Activated naive CD8-positive, alpha-beta T cell treated with anti-CD3 and anti-CD28 coated beads for 36 hours (primary cell): Measurements from ENCODE around the gene EXOC4. TPM values are rescaled to one million over a fixed set of nuclear protein-coding genes. Genes with fewer than 3 reads are reported as not detected.

ENCODE experiments used
- DNase-seq: peaks from one replicate; pipeline ENCODE4 v3.0.0; 2021
- H3K27ac Mint-ChIP-seq: one replicate; pipeline ENCODE4 v1.8.0; 2022; ENCODE audit warnings: mild to moderate bottlenecking, moderate library complexity, mixed read lengths
- H3K27me3 Mint-ChIP-seq: one replicate; pipeline ENCODE4 v1.8.0; 2022; ENCODE audit warnings: mild to moderate bottlenecking, mixed read lengths
- H3K36me3 Mint-ChIP-seq: one replicate; pipeline ENCODE4 v1.8.0; 2021; ENCODE audit warnings: mild to moderate bottlenecking, mixed read lengths
- H3K4me1 Mint-ChIP-seq: one replicate; pipeline ENCODE4 v1.8.0; 2021; ENCODE audit warnings: mixed read lengths
- H3K4me3 Mint-ChIP-seq: one replicate; pipeline ENCODE4 v1.8.0; 2022; ENCODE audit warnings: mild to moderate bottlenecking, moderate library complexity, mixed read lengths
- H3K9me3 Mint-ChIP-seq: one replicate; pipeline ENCODE4 v1.8.0; 2022; ENCODE audit warnings: mixed read lengths
- total RNA-seq, 2 experiments: library from RNA; stranded (reverse); gene quantifications; one replicate each; pipeline ENCODE4 v1.2.3, GENCODE V29; 2021

EXOC4 gene
- total RNA-seq, 2 experiments from 2014 or later = 41.7 to 45.7 TPM

GRCh38 chr7:133712544-133712943, 459.7 kb downstream of the EXOC4 start:
- no peak overlapping the region for H3K27ac Mint-ChIP-seq
- DNase-seq = no peak
- no peaks in the 10 kb centered on the region for H3K4me1 Mint-ChIP-seq
- peaks cover 1% of the 10 kb centered on the region for H3K9me3 Mint-ChIP-seq
- peaks cover 12% of the 10 kb centered on the region for H3K36me3 Mint-ChIP-seq
- H3K4me3 Mint-ChIP-seq = no peak overlapping the region
- no peaks in the 10 kb centered on the region for H3K27me3 Mint-ChIP-seq

GRCh38 chr7:133714654-133715053, 461.8 kb downstream of the EXOC4 start:
- Mint-ChIP-seq H3K4me3 (no peak overlapping the region), H3K27ac (no peak overlapping the region), H3K36me3 (peaks cover 10% of the 10 kb centered on the region)

GRCh38 chr7:133718131-133718530, 465.3 kb downstream of the EXOC4 start:
- no peak overlapping the region for H3K4me3 Mint-ChIP-seq
- H3K4me1 Mint-ChIP-seq = no peaks in the 10 kb centered on the region
- peaks cover 4% of the 10 kb centered on the region for H3K36me3 Mint-ChIP-seq
- no peaks in the 10 kb centered on the region for H3K9me3 Mint-ChIP-seq
- no peak for DNase-seq
- H3K27ac Mint-ChIP-seq = no peak overlapping the region
- no peaks in the 10 kb centered on the region for H3K27me3 Mint-ChIP-seq

More at GRCh38 chr7:133714654-133715053, 461.8 kb downstream of the EXOC4 start:
- Mint-ChIP-seq H3K27me3 (no peaks in the 10 kb centered on the region), H3K9me3 (peaks cover 1% of the 10 kb centered on the region), H3K4me1 (no peaks in the 10 kb centered on the region)
- DNase-seq = no peak

GRCh38 chr7:133723044-133723443, 470.2 kb downstream of the EXOC4 start:
- Mint-ChIP-seq H3K4me1 (no peaks in the 10 kb centered on the region), H3K27ac (no peak overlapping the region), H3K9me3 (no peaks in the 10 kb centered on the region), H3K36me3 (peaks cover 9% of the 10 kb centered on the region), H3K27me3 (no peaks in the 10 kb centered on the region), H3K4me3 (no peak overlapping the region)
- DNase-seq = no peak

- H3K4me1 Mint-ChIP-seq = no peaks in the 10 kb centered on the region
These were observed 471.3 kb downstream of the EXOC4 start for GRCh38 chr7:133724148-133724547.

GRCh38 chr7:133724694-133725093, 471.8 kb downstream of the EXOC4 start:
- H3K9me3 Mint-ChIP-seq = no peaks in the 10 kb centered on the region
- H3K4me1 Mint-ChIP-seq = no peaks in the 10 kb centered on the region
- H3K27me3 Mint-ChIP-seq = no peaks in the 10 kb centered on the region
- peaks cover 7% of the 10 kb centered on the region for H3K36me3 Mint-ChIP-seq
- H3K27ac Mint-ChIP-seq = no peak overlapping the region
- DNase-seq = no peak
- no peak overlapping the region for H3K4me3 Mint-ChIP-seq

More at GRCh38 chr7:133724148-133724547, 471.3 kb downstream of the EXOC4 start:
- Mint-ChIP-seq H3K27ac (no peak overlapping the region), H3K36me3 (peaks cover 7% of the 10 kb centered on the region), H3K4me3 (no peak overlapping the region), H3K9me3 (no peaks in the 10 kb centered on the region), H3K27me3 (no peaks in the 10 kb centered on the region)
- no peak for DNase-seq

- Mint-ChIP-seq H3K4me3 (no peak overlapping the region), H3K9me3 (no peaks in the 10 kb centered on the region), H3K4me1 (no peaks in the 10 kb centered on the region), H3K27ac (no peak overlapping the region), H3K36me3 (peaks cover 9% of the 10 kb centered on the region), H3K27me3 (no peaks in the 10 kb centered on the region)
- DNase-seq = no peak
These were observed 474.8 kb downstream of the EXOC4 start for GRCh38 chr7:133727476-133728214.

- no peak overlapping the region for H3K4me3 Mint-ChIP-seq
- H3K9me3 Mint-ChIP-seq = no peaks in the 10 kb centered on the region
- peaks cover 9% of the 10 kb centered on the region for H3K36me3 Mint-ChIP-seq
- no peaks in the 10 kb centered on the region for H3K27me3 Mint-ChIP-seq
- DNase-seq = no peak
- no peak overlapping the region for H3K27ac Mint-ChIP-seq
- H3K4me1 Mint-ChIP-seq = no peaks in the 10 kb centered on the region
These were observed 477.5 kb downstream of the EXOC4 start for GRCh38 chr7:133730360-133730759.

- no peak overlapping the region for H3K27ac Mint-ChIP-seq
- no peaks in the 10 kb centered on the region for H3K4me1 Mint-ChIP-seq
- H3K4me3 Mint-ChIP-seq = no peak overlapping the region
- H3K9me3 Mint-ChIP-seq = no peaks in the 10 kb centered on the region
- H3K36me3 Mint-ChIP-seq = peaks cover 7% of the 10 kb centered on the region
- DNase-seq = no peak
- H3K27me3 Mint-ChIP-seq = no peaks in the 10 kb centered on the region
These were observed 480.5 kb downstream of the EXOC4 start for GRCh38 chr7:133733401-133733800.

- no peaks in the 10 kb centered on the region for H3K4me1 Mint-ChIP-seq
- peaks cover 7% of the 10 kb centered on the region for H3K36me3 Mint-ChIP-seq
- H3K27me3 Mint-ChIP-seq = no peaks in the 10 kb centered on the region
- no peak for DNase-seq
- no peak overlapping the region for H3K4me3 Mint-ChIP-seq
- H3K9me3 Mint-ChIP-seq = no peaks in the 10 kb centered on the region
- no peak overlapping the region for H3K27ac Mint-ChIP-seq
These were observed 482.3 kb downstream of the EXOC4 start for GRCh38 chr7:133735222-133735621.

GRCh38 chr7:133739817-133740216, 486.9 kb downstream of the EXOC4 start:
- Mint-ChIP-seq H3K9me3 (no peaks in the 10 kb centered on the region), H3K27ac (no peak overlapping the region), H3K4me3 (no peak overlapping the region), H3K36me3 (no peaks in the 10 kb centered on the region), H3K4me1 (no peaks in the 10 kb centered on the region), H3K27me3 (no peaks in the 10 kb centered on the region)
- DNase-seq = no peak

GRCh38 chr7:133741078-133741477, 488.2 kb downstream of the EXOC4 start:
- Mint-ChIP-seq H3K27ac (no peak overlapping the region), H3K36me3 (no peaks in the 10 kb centered on the region), H3K27me3 (no peaks in the 10 kb centered on the region), H3K4me1 (no peaks in the 10 kb centered on the region), H3K9me3 (no peaks in the 10 kb centered on the region), H3K4me3 (no peak overlapping the region)
- DNase-seq = no peak

- H3K4me1 Mint-ChIP-seq = no peaks in the 10 kb centered on the region
- no peak for DNase-seq
- H3K27me3 Mint-ChIP-seq = no peaks in the 10 kb centered on the region
- no peaks in the 10 kb centered on the region for H3K36me3 Mint-ChIP-seq
- H3K27ac Mint-ChIP-seq = no peak overlapping the region
- H3K4me3 Mint-ChIP-seq = no peak overlapping the region
- H3K9me3 Mint-ChIP-seq = no peaks in the 10 kb centered on the region
These were observed 488.8 kb downstream of the EXOC4 start for GRCh38 chr7:133741703-133742102.

- H3K4me1 Mint-ChIP-seq = no peaks in the 10 kb centered on the region
- no peak overlapping the region for H3K27ac Mint-ChIP-seq
- H3K4me3 Mint-ChIP-seq = no peak overlapping the region
- H3K36me3 Mint-ChIP-seq = no peaks in the 10 kb centered on the region
- no peak for DNase-seq
- H3K27me3 Mint-ChIP-seq = no peaks in the 10 kb centered on the region
- no peaks in the 10 kb centered on the region for H3K9me3 Mint-ChIP-seq
These were observed 490.0 kb downstream of the EXOC4 start for GRCh38 chr7:133742709-133743538.

- H3K4me3 Mint-ChIP-seq = no peak overlapping the region
- no peak for DNase-seq
- no peaks in the 10 kb centered on the region for H3K4me1 Mint-ChIP-seq
- H3K27me3 Mint-ChIP-seq = no peaks in the 10 kb centered on the region
- H3K27ac Mint-ChIP-seq = no peak overlapping the region
- no peaks in the 10 kb centered on the region for H3K9me3 Mint-ChIP-seq
- H3K36me3 Mint-ChIP-seq = no peaks in the 10 kb centered on the region
These were observed 491.6 kb downstream of the EXOC4 start for GRCh38 chr7:133744451-133744850.
